IMR-90 (cell line): Measurements from ENCODE around the gene ATP9B. TPM values are rescaled to one million over a fixed set of nuclear protein-coding genes. Genes with fewer than 3 reads are reported as not detected.

ENCODE experiments used
- ATAC-seq: fragments of 200-7000 bp; cut with Tn5 transposase; 2 replicates; pipeline ENCODE4 v1.9.1; 2020; ENCODE audit warnings: low read depth, mild to moderate bottlenecking, moderate library complexity
- BruUV-seq: library from RNA; stranded (reverse); fragments of 400-500 nt; replicated peaks from 2 replicates; lab custom pipeline; 2021; lab: Mats Ljungman, UMichigan
- CTCF ChIA-PET: fragments of 300-600 bp; formaldehyde crosslinking; extraction: SDS; loops from one replicate; lab custom pipeline; 2021; ENCODE audit warnings: antibody characterized with exemption; lab: Yijun Ruan, JAX
- POLR2A ChIA-PET: fragments of 300-600 bp; sonication (Branson Sonifier 250); formaldehyde crosslinking; loops from one replicate; lab custom pipeline; 2022; ENCODE audit warnings: antibody characterized with exemption; ENCODE audit not compliant: unreplicated experiment; lab: Charles Lee
- DNase-seq: peaks from one replicate; pipeline ENCODE4 v3.0.0; 2013
- H2AFZ ChIP-seq: replicated peaks from 2 replicates; pipeline ENCODE3; 2013; ENCODE audit warnings: low read length, mild to moderate bottlenecking; ENCODE audit not compliant: poor library complexity
- H2AK5ac ChIP-seq: 2 replicates; pipeline ENCODE4 v1.6.1; 2013; ENCODE audit warnings: low read depth, low read length, inconsistent platforms
- H2AK9ac ChIP-seq: replicated peaks from 2 replicates; pipeline ENCODE3; 2013; ENCODE audit warnings: mild to moderate bottlenecking, low read depth, low read length, moderate library complexity; ENCODE audit not compliant: poor library complexity
- H2BK120ac ChIP-seq: 2 replicates; pipeline ENCODE4 v1.6.1; 2013; ENCODE audit warnings: low read depth, low read length, inconsistent platforms
- H2BK15ac ChIP-seq: 3 replicates; pipeline ENCODE4 v1.6.1; 2013; ENCODE audit warnings: low read depth, low read length, inconsistent platforms
- H2BK20ac ChIP-seq: 2 replicates; pipeline ENCODE4 v1.6.1; 2013; ENCODE audit warnings: low read depth, mild to moderate bottlenecking, inconsistent platforms, low read length, moderate library complexity
- H2BK5ac ChIP-seq: 2 replicates; pipeline ENCODE4 v1.6.1; 2013; ENCODE audit warnings: mild to moderate bottlenecking, low read depth, low read length, inconsistent platforms; ENCODE audit not compliant: poor library complexity, severe bottlenecking
- H3K14ac ChIP-seq: replicated peaks from 2 replicates; pipeline ENCODE4 v1.6.1; 2013; ENCODE audit warnings: low read depth, low read length, inconsistent platforms
- H3K18ac ChIP-seq: 2 replicates; pipeline ENCODE4 v1.6.1; 2013; ENCODE audit warnings: low read depth, low read length, control low read depth
- H3K23ac ChIP-seq: 2 replicates; pipeline ENCODE4 v1.6.1; 2013; ENCODE audit warnings: low read depth, low read length, inconsistent platforms
- H3K27ac ChIP-seq: 2 replicates; pipeline ENCODE4 v1.5.1; 2013; ENCODE audit warnings: mild to moderate bottlenecking, control low read depth, low read length; ENCODE audit not compliant: insufficient read depth
- H3K27me3 ChIP-seq: 2 replicates; pipeline ENCODE4 v1.6.1; 2013; ENCODE audit warnings: low read length; ENCODE audit not compliant: control insufficient read depth, insufficient read depth
- H3K36me3 ChIP-seq: 2 replicates; pipeline ENCODE4 v1.6.1; 2013; ENCODE audit warnings: low read length, mixed read lengths; ENCODE audit not compliant: control insufficient read depth, insufficient read depth
- H3K4ac ChIP-seq: 2 replicates; pipeline ENCODE4 v1.6.1; 2013; ENCODE audit warnings: low read depth, low read length, inconsistent platforms
- H3K4me1 ChIP-seq: 2 replicates; pipeline ENCODE4 v1.6.1; 2013; ENCODE audit warnings: low read length, mixed read lengths; ENCODE audit not compliant: control insufficient read depth, insufficient read depth
- H3K4me2 ChIP-seq: 2 replicates; pipeline ENCODE4 v1.6.1; 2013; ENCODE audit warnings: low read depth, mild to moderate bottlenecking, control low read depth, low read length, moderate library complexity
- H3K4me3 ChIP-seq: 2 replicates; pipeline ENCODE4 v1.5.1; 2013; ENCODE audit warnings: low read depth, mild to moderate bottlenecking, control low read depth, low read length, moderate library complexity; ENCODE audit not compliant: insufficient read depth
- H3K56ac ChIP-seq: 2 replicates; pipeline ENCODE4 v1.6.1; 2013; ENCODE audit warnings: low read length, inconsistent platforms; ENCODE audit not compliant: insufficient read depth; ENCODE audit errors: extremely low read depth
- H3K79me1 ChIP-seq, 2 experiments: 2 replicates each; pipeline ENCODE4 v1.6.1; 2013; ENCODE audit warnings: low read length in 2 of 2, inconsistent platforms in 1 of 2, low read depth in 1 of 2
- H3K9ac ChIP-seq: 2 replicates; pipeline ENCODE4 v1.6.1; 2013; ENCODE audit warnings: low read depth, low read length, control low read depth
- H3K9me1 ChIP-seq: 2 replicates; pipeline ENCODE4 v1.6.1; 2013; ENCODE audit warnings: low read length, inconsistent platforms; ENCODE audit not compliant: insufficient read depth
- H3K9me3 ChIP-seq: 2 replicates; pipeline ENCODE4 v1.6.1; 2013; ENCODE audit warnings: low read length; ENCODE audit not compliant: control insufficient read depth, insufficient read depth
- H4K20me1 ChIP-seq: 2 replicates; pipeline ENCODE4 v1.6.1; 2013; ENCODE audit warnings: low read length, inconsistent platforms; ENCODE audit not compliant: insufficient read depth
- H4K5ac ChIP-seq: 2 replicates; pipeline ENCODE4 v1.6.1; 2013; ENCODE audit warnings: mild to moderate bottlenecking, low read depth, low read length, control low read depth
- H4K8ac ChIP-seq, 2 experiments: 2 replicates each; pipeline ENCODE4 v1.6.1; 2013; ENCODE audit warnings: low read depth in 2 of 2, low read length in 2 of 2, control low read depth in 1 of 2, inconsistent platforms in 1 of 2
- H4K91ac ChIP-seq: 2 replicates; pipeline ENCODE4 v1.6.1; 2013; ENCODE audit warnings: low read depth, low read length, inconsistent platforms; ENCODE audit not compliant: insufficient read depth
- BHLHE40 ChIP-seq: fragments of 150-350 bp; IDR thresholded peaks from 2 replicates; pipeline ENCODE4 v1.6.1; 2016; ENCODE audit warnings: mild to moderate bottlenecking, low read depth, low read length
- CEBPB ChIP-seq: IDR thresholded peaks from 2 replicates; pipeline ENCODE4 v1.6.1; 2012; ENCODE audit warnings: low read depth, low read length, improper control_type of control experiment
- CHD1 ChIP-seq: IDR thresholded peaks from 2 replicates; pipeline ENCODE4 v1.6.1; 2012; ENCODE audit warnings: low read depth, low read length, improper control_type of control experiment
- CTCF ChIP-seq: conservative IDR thresholded peaks from 2 replicates; pipeline ENCODE4 v1.5.1; 2012; ENCODE audit warnings: mild to moderate bottlenecking, low read depth, low read length, improper control_type of control experiment
- FOS ChIP-seq: fragments of 150-350 bp; IDR thresholded peaks from 2 replicates; pipeline ENCODE4 v1.6.1; 2016; ENCODE audit warnings: low read depth, low read length
- MAFK ChIP-seq: IDR thresholded peaks from 2 replicates; pipeline ENCODE4 v1.6.1; 2012; ENCODE audit warnings: low read depth, low read length, improper control_type of control experiment
- MAZ ChIP-seq: IDR thresholded peaks from 2 replicates; pipeline ENCODE4 v1.6.1; 2012; ENCODE audit warnings: low read depth, mild to moderate bottlenecking, low read length, improper control_type of control experiment, moderate library complexity, borderline replicate concordance
- MXI1 ChIP-seq: IDR thresholded peaks from 2 replicates; pipeline ENCODE4 v1.6.1; 2012; ENCODE audit warnings: low read depth, mild to moderate bottlenecking, low read length, moderate library complexity, borderline replicate concordance
- POLR2A ChIP-seq: IDR thresholded peaks from 2 replicates; pipeline ENCODE4 v1.6.1; 2012; ENCODE audit warnings: mild to moderate bottlenecking, low read depth, low read length
- RAD21 ChIP-seq: IDR thresholded peaks from 2 replicates; pipeline ENCODE4 v1.6.1; 2012; ENCODE audit warnings: low read length, improper control_type of control experiment
- RCOR1 ChIP-seq: IDR thresholded peaks from 2 replicates; pipeline ENCODE4 v1.6.1; 2012; ENCODE audit warnings: mild to moderate bottlenecking, low read length, improper control_type of control experiment; ENCODE audit not compliant: insufficient replicate concordance
- RFX5 ChIP-seq: IDR thresholded peaks from 2 replicates; pipeline ENCODE4 v1.8.0; 2012; ENCODE audit warnings: low read depth, mild to moderate bottlenecking, low read length, moderate library complexity
- SMC3 ChIP-seq: fragments of 150-350 bp; IDR thresholded peaks from 2 replicates; pipeline ENCODE4 v1.6.1; 2016; ENCODE audit warnings: low read depth, mild to moderate bottlenecking, antibody characterized with exemption, low read length, moderate library complexity
- WGBS, 2 experiments: methylation state at CpG; one replicate each; pipeline versions ENCODE4 v1.1.5 to v1.1.7; 2013; ENCODE audit warnings: missing lambda C conversion rate in 2 of 2; ENCODE audit not compliant: insufficient read length in 1 of 2; ENCODE audit errors: extremely low coverage in 2 of 2; 5-methylcytosine and 5-hydroxymethylcytosine counted together
- dilution Hi-C: fragments of 300-500 bp; cut with HindIII; formaldehyde crosslinking; loops from one replicate; pipeline ENCODE4 v1.14.3; 2018; ENCODE audit warnings: low sequenced_read_pairs; ENCODE audit not compliant: unreplicated experiment
- in situ Hi-C: fragments of 300-500 bp; cut with MboI; formaldehyde crosslinking; loops from 3 replicates; pipeline ENCODE4 v1.14.3; 2019; ENCODE audit warnings: low sequenced_read_pairs, inconsistent platforms, mixed read lengths
- intact Hi-C: fragments of 100-400 bp; cut with micrococcal nuclease; formaldehyde crosslinking; loops from 2 replicates; pipeline ENCODE4 v1.10.0; 2022
- polyA plus RNA-seq, 3 experiments: library from polyadenylated mRNA; depleted of rRNA; stranded (reverse); fragments of >200 nt; gene quantifications; 2 replicates each; pipeline ENCODE4 v1.2.3, GENCODE V29; 2012; ENCODE audit warnings: low replicate concordance in 1 of 3
- total RNA-seq: library from RNA; depleted of rRNA; stranded (reverse); fragments of >200 nt; gene quantifications from 2 replicates; pipeline ENCODE4 v1.2.3, GENCODE V29; 2012
- TF ChIP-seq, protein P1 (sequence below): fragments of 150-350 bp; IDR thresholded peaks from 2 replicates; pipeline ENCODE4 v1.6.1; 2017; ENCODE audit warnings: mild to moderate bottlenecking, antibody characterized with exemption, low read length, low read depth
- TF ChIP-seq, protein P2 (sequence below): fragments of 150-350 bp; IDR thresholded peaks from 2 replicates; pipeline ENCODE4 v1.6.1; 2016; ENCODE audit warnings: low read depth, mild to moderate bottlenecking, low read length, moderate library complexity, borderline replicate concordance

Gene ATP9B
- total and polyA plus RNA-seq, 2 of the 4 experiments (the other 2 are of a cell fraction), result 11.0 to 11.5 TPM

DNA sequence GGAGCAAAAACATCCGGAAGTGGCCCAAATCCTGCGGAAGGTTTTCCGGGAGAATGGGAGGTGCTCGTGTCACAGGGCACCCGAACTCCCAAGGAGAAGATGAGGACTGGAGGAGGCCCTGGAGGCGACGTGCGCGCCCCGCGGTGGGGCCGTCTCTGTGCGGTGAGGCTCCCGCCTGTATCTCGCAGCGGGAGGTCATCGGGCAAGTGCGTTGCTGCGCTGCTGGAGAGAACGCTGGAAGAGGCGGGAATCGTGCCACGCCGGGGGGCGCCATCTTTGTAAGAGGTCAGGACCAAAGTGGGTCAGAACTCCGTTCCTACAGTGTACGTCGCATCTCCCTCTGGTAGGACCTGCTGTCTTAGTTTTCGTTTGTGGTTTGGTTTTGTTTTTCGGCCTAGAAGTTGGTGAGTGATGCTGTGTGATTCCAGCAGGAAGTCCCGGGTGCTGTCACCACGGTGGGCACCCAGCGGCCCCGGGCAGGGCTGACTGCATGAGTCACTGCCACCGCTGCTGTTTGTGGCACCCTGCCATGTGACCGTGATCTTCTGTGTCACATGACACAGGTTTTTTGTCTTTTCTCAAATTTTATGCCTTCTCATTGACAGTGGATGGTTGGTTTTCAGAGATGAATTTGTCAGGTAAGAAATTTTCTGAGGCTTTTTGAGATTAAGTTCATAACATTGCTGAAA lies 21.5 kb upstream of the ATP9B start:
- Histone ChIP-seq H3K4ac (no peak overlapping the region), H4K20me1 (no peaks in the 10 kb centered on the region), H3K56ac (no peak overlapping the region), H2AK5ac (no peak overlapping the region), H3K18ac (no peak overlapping the region), H3K14ac (no peak overlapping the region), H3K9me1 (no peaks in the 10 kb centered on the region), H4K91ac (no peak overlapping the region), H3K36me3 (no peaks in the 10 kb centered on the region), H4K5ac (no peak overlapping the region), H2BK20ac (no peak overlapping the region), H3K27ac (no peak overlapping the region), H4K8ac (no peak overlapping the region), H3K9me3 (peaks cover 2% of the 10 kb centered on the region; the same call in 1 of the 2 replicates), H3K4me3 (no peak overlapping the region), H3K79me1 (no peaks in the 10 kb centered on the region), H3K9ac (no peak overlapping the region), H3K23ac (no peak overlapping the region), H2AK9ac (no peak overlapping the region), H3K4me2 (no peak overlapping the region), H3K27me3 (no peaks in the 10 kb centered on the region), H2AFZ (no peak overlapping the region), H2BK120ac (no peak overlapping the region), H2BK5ac (no peak overlapping the region), H2BK15ac (no peak overlapping the region), H3K4me1 (no peaks in the 10 kb centered on the region)
- dilution Hi-C loops (no loop called here), intact Hi-C loops (no loop called here), in situ Hi-C loops (no loop called here)
- ATAC-seq (no peak), DNase-seq (no peak)
- 93% methylated on average over 16 of the region's 36 CpGs; no CpG with 5 or more reads in 1 of the 2 experiments for WGBS, 2 experiments
- TF ChIP-seq RCOR1 (no peak), CTCF (no peak), RAD21 (no peak), MAZ (no peak), CHD1 (no peak), SMC3 (no peak), MXI1 (no peak), POLR2A (no peak), RFX5 (no peak), FOS (no peak), BHLHE40 (no peak), MAFK (no peak), CEBPB (no peak)
- TF ChIP-seq, protein P1, sequence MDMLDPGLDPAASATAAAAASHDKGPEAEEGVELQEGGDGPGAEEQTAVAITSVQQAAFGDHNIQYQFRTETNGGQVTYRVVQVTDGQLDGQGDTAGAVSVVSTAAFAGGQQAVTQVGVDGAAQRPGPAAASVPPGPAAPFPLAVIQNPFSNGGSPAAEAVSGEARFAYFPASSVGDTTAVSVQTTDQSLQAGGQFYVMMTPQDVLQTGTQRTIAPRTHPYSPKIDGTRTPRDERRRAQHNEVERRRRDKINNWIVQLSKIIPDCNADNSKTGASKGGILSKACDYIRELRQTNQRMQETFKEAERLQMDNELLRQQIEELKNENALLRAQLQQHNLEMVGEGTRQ, result no peak
- TF ChIP-seq, protein P2, sequence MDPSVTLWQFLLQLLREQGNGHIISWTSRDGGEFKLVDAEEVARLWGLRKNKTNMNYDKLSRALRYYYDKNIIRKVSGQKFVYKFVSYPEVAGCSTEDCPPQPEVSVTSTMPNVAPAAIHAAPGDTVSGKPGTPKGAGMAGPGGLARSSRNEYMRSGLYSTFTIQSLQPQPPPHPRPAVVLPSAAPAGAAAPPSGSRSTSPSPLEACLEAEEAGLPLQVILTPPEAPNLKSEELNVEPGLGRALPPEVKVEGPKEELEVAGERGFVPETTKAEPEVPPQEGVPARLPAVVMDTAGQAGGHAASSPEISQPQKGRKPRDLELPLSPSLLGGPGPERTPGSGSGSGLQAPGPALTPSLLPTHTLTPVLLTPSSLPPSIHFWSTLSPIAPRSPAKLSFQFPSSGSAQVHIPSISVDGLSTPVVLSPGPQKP, result no peak
- no TSS peak for BruUV-seq
- ChIA-PET POLR2A (no interaction called here), CTCF (no interaction called here)
